ENCODE results near the gene ASIC4.

ASIC4 gene

GRCh38 chr2:219554350-219554749, 40.1 kb downstream of the ASIC4 start:
- no peak for DNase-seq

GRCh38 chr2:219555956-219556355, 41.7 kb downstream of the ASIC4 start:
- DNase-seq = no peak

- DNase-seq = no peak
Measured at GRCh38 chr2:219556413-219556812, 42.1 kb downstream of the ASIC4 start.

- no peak for DNase-seq
Measured at GRCh38 chr2:219557320-219557719, 43.0 kb downstream of the ASIC4 start.

GRCh38 chr2:219557791-219558785, 43.8 kb downstream of the ASIC4 start:
- no peak for DNase-seq

GRCh38 chr2:219559156-219559915, 45.1 kb downstream of the ASIC4 start:
- no peak for DNase-seq

GRCh38 chr2:219560037-219560892, 46.0 kb downstream of the ASIC4 start:
- DNase-seq = no peak

GRCh38 chr2:219560893-219561178, 46.6 kb downstream of the ASIC4 start:
- no peak for DNase-seq

- no peak for DNase-seq
Measured at GRCh38 chr2:219561179-219562048, 47.1 kb downstream of the ASIC4 start.

- DNase-seq = no peak
Measured at GRCh38 chr2:219562049-219563020, 48.1 kb downstream of the ASIC4 start.

- no peak for DNase-seq
Measured at GRCh38 chr2:219563271-219563928, 49.1 kb downstream of the ASIC4 start.

GRCh38 chr2:219565130-219566080, 51.1 kb downstream of the ASIC4 start:
- DNase-seq = no peak

GRCh38 chr2:219566640-219567039, 52.4 kb downstream of the ASIC4 start:
- DNase-seq = no peak

- DNase-seq = no peak
Measured at GRCh38 chr2:219567131-219567530, 52.8 kb downstream of the ASIC4 start.

GRCh38 chr2:219567791-219568361, 53.6 kb downstream of the ASIC4 start:
- no peak for DNase-seq

GRCh38 chr2:219569041-219569440, 54.8 kb downstream of the ASIC4 start:
- DNase-seq = no peak

GRCh38 chr2:219569635-219570034, 55.4 kb downstream of the ASIC4 start:
- no peak for DNase-seq

- no peak for DNase-seq
Measured at GRCh38 chr2:219570194-219570923, 56.1 kb downstream of the ASIC4 start.
